Liver (tissue), 3 donors: ENCODE results near the gene PTPN20.
"Not testable (repeated sequence)": the region's sequence is repeated elsewhere in the genome, so short reads cannot be mapped to it uniquely, and the experiment has no call there.

Source experiments
- CTCF ChIP-seq: fragments of 150-350 bp; IDR thresholded peaks from 2 replicates; pipeline ENCODE4 v1.5.1; 2017; ENCODE audit warnings: improper control_type of control experiment, low read depth, low read length; ENCODE audit not compliant: missing input control
- EGR1 ChIP-seq, 2 donors: IDR thresholded peaks; 2 replicates each; pipeline ENCODE4 v1.6.1; 2016 to 2018; ENCODE audit warnings: antibody characterized with exemption in 2 of 2, low read depth in 2 of 2
- FOXA1 ChIP-seq: IDR thresholded peaks from 2 replicates; pipeline ENCODE4 v1.6.1; 2016; ENCODE audit warnings: antibody characterized with exemption
- GABPA ChIP-seq, 2 donors: IDR thresholded peaks in 1 of 2; conservative IDR thresholded peaks in 1 of 2; 2 replicates each; pipeline ENCODE4 v1.6.1; 2016; ENCODE audit warnings: antibody characterized with exemption in 2 of 2, mild to moderate bottlenecking in 1 of 2, moderate library complexity in 1 of 2
- JUND ChIP-seq, 2 donors: IDR thresholded peaks; 2 replicates each; pipeline ENCODE4 v1.6.1; 2016; ENCODE audit warnings: antibody characterized with exemption in 2 of 2
- RAD21 ChIP-seq, 2 donors: IDR thresholded peaks; 2 replicates each; pipeline ENCODE4 v1.6.1; 2016; ENCODE audit warnings: antibody characterized with exemption in 2 of 2, mild to moderate bottlenecking in 2 of 2
- RXRA ChIP-seq, 2 donors: IDR thresholded peaks; 2 replicates each; pipeline ENCODE4 v1.6.1; 2017 to 2018; ENCODE audit warnings: antibody characterized with exemption in 2 of 2, mild to moderate bottlenecking in 1 of 2
- YY1 ChIP-seq: IDR thresholded peaks from 2 replicates; pipeline ENCODE4 v1.6.1; 2016; ENCODE audit warnings: antibody characterized with exemption, mild to moderate bottlenecking
- TF ChIP-seq, protein P1 (sequence below): IDR thresholded peaks from 2 replicates; pipeline ENCODE4 v1.6.1; 2016; ENCODE audit warnings: antibody characterized with exemption
- donor health status: healthy.
- donor health status: healthy.

DNA sequence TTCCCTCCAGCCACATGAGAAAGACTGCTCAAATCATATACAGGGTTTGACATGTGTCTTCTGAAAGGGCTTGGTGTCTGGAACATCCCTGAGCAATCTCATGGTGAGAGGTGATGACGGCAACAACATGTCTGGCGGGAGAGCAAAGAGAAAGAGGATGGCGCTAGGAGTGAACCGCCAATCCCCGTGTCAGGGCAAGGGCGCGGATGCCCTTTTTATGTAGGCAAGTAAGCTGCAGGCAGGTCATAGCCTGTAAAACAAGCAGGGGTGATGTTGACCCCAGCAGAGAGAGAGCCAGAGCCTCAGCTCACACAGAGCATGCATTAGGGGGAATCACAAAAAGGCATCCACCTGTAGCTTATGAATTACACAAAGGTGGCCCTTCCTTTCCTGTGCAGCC is 4.9 kb upstream of the PTPN20 start:
- TF ChIP-seq CTCF; GABPA (IDR thresholded peaks at IDR 0.05 in 1 of 2, conservative IDR thresholded peaks at IDR 0.05 in 1 of 2); RXRA (IDR thresholded peaks at IDR 0.05); JUND (IDR thresholded peaks at IDR 0.05); EGR1 (IDR thresholded peaks at IDR 0.05; ENCODE audit: low read depth in 2 of 2); YY1; FOXA1; RAD21 (IDR thresholded peaks at IDR 0.05): not testable (repeated sequence)
- TF ChIP-seq, protein P1, sequence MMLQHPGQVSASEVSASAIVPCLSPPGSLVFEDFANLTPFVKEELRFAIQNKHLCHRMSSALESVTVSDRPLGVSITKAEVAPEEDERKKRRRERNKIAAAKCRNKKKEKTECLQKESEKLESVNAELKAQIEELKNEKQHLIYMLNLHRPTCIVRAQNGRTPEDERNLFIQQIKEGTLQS = not testable (repeated sequence)
